ENCODE measurements around the gene LIMD2. TPM values are rescaled to one million over a fixed set of nuclear protein-coding genes. Genes with fewer than 3 reads are reported as not detected.

Gene LIMD2
- total and polyA plus RNA-seq, 2 of the 4 experiments (the other 2 are of a cell fraction): 4.5 to 21.7 TPM

- dilution Hi-C loops (cut with HindIII; ENCODE audit: low sequenced_read_pairs, unreplicated experiment): no loop called here
These were observed 4.3 kb upstream of the LIMD2 start for GRCh38 chr17:63704259-63704576.

More at GRCh38 chr17:63704259-63704576, 4.3 kb upstream of the LIMD2 start:
- no peak overlapping the region for H2BK15ac ChIP-seq (ENCODE audit: low read depth, low read length)
- ATAC-seq (ENCODE audit: low read depth): no peak
- no peak overlapping the region for H3K56ac ChIP-seq (ENCODE audit: extremely low read depth, insufficient read depth, low read length)
- H2AK9ac ChIP-seq (replicated peaks; ENCODE audit: low read depth, low read length, poor library complexity): no peak overlapping the region
- CTCF ChIA-PET: no interaction called here
- H4K5ac ChIP-seq (ENCODE audit: low read depth, low read length): no peak overlapping the region
- no peaks in the 10 kb centered on the region for H3K4me1 ChIP-seq (ENCODE audit: control insufficient read depth, insufficient read depth, low read length)
- H3K9me1 ChIP-seq (ENCODE audit: insufficient read depth, low read length): no peaks in the 10 kb centered on the region
- no peaks in the 10 kb centered on the region for H3K9me3 ChIP-seq (ENCODE audit: control insufficient read depth, insufficient read depth, low read length)
- H3K4me2 ChIP-seq (ENCODE audit: low read depth, low read length): no peak overlapping the region
- in situ Hi-C loops (cut with MboI; ENCODE audit: low sequenced_read_pairs): no loop called here
- H4K8ac ChIP-seq (ENCODE audit: low read depth in 2 of 2, low read length in 2 of 2): no peak overlapping the region
- WGBS, 2 experiments (ENCODE audit: extremely low coverage in 2 of 2, insufficient read length in 1 of 2): 96% methylated on average over 4 of the region's 11 CpGs; no CpG with 5 or more reads in 1 of the 2 experiments
- no peak overlapping the region for H3K9ac ChIP-seq (ENCODE audit: low read depth, low read length)
- H2BK5ac ChIP-seq (ENCODE audit: low read depth, low read length, poor library complexity, severe bottlenecking): no peak overlapping the region
- peaks cover 34% of the 10 kb centered on the region for H3K36me3 ChIP-seq (ENCODE audit: control insufficient read depth, insufficient read depth, low read length)
- TF ChIP-seq MAZ (IDR thresholded peaks at IDR 0.05; ENCODE audit: borderline replicate concordance, low read depth, low read length): no peak
- TF ChIP-seq MXI1 (IDR thresholded peaks at IDR 0.05; ENCODE audit: borderline replicate concordance, low read depth, low read length): no peak
- no peak for DNase-seq
- H3K27ac ChIP-seq (ENCODE audit: insufficient read depth, low read length): no peak overlapping the region
- no peak overlapping the region for H2AK5ac ChIP-seq (ENCODE audit: low read depth, low read length)
- H2AFZ ChIP-seq (replicated peaks; ENCODE audit: low read length, poor library complexity): no peak overlapping the region
- POLR2A ChIA-PET (ENCODE audit: unreplicated experiment): no interaction called here
- H3K14ac ChIP-seq (replicated peaks; ENCODE audit: low read depth, low read length): no peak overlapping the region
- H3K18ac ChIP-seq (ENCODE audit: low read depth, low read length): no peak overlapping the region
- no TSS peak for BruUV-seq (replicated peaks)
- H3K27me3 ChIP-seq (ENCODE audit: control insufficient read depth, insufficient read depth, low read length): no peaks in the 10 kb centered on the region
- H3K79me1 ChIP-seq (ENCODE audit: low read depth in 1 of 2, low read length in 2 of 2): peaks cover 0 to 20% of the 10 kb centered on the region in 2 experiments; a peak in 2 of 4 replicates
- intact Hi-C loops (cut with micrococcal nuclease): no loop called here
- H3K23ac ChIP-seq (ENCODE audit: low read depth, low read length): no peak overlapping the region
- no peak overlapping the region for H2BK120ac ChIP-seq (ENCODE audit: low read depth, low read length)
- no peak overlapping the region for H3K4me3 ChIP-seq (ENCODE audit: insufficient read depth, low read depth, low read length)
- H4K20me1 ChIP-seq (ENCODE audit: insufficient read depth, low read length): no peaks in the 10 kb centered on the region
- H2BK20ac ChIP-seq (ENCODE audit: low read depth, low read length): no peak overlapping the region
- no peak overlapping the region for H4K91ac ChIP-seq (ENCODE audit: insufficient read depth, low read depth, low read length)
- H3K4ac ChIP-seq (ENCODE audit: low read depth, low read length): no peak overlapping the region
